Spleen (tissue), 7 donors: ENCODE data around the gene ATP4A.

Source experiments
- POLR2AphosphoS5 ChIP-seq, 3 donors: sonication (generic); formaldehyde crosslinking; IDR thresholded peaks; one replicate each; pipeline ENCODE4 v1.5.1; 2017; ENCODE audit warnings: antibody characterized with exemption in 3 of 3
- TF ChIP-seq, protein P1 (sequence below), 11 experiments: fragments of 200-600 bp in 7 of 11; fragments of 450-650 bp in 4 of 11; sonication (generic) in 4 of 11; IDR thresholded peaks in 8 of 11; conservative IDR thresholded peaks in 3 of 11; 1 replicate in 7 of 11; 2 replicates in 4 of 11; pipeline versions ENCODE4 v1.4.0 to v1.8.0; 2016 to 2021; ENCODE audit warnings: antibody characterized with exemption in 11 of 11, inconsistent platforms in 4 of 11, mild to moderate bottlenecking in 1 of 11
- donor health status: DM: no; HTN: no; CAD: no; lungs with moderate emphysema.
- donor health status: DM: no; HTN: no; CAD: no.
- donor health status: DM: no; HTN: no; CAD: no.

- TF ChIP-seq, protein P1, sequence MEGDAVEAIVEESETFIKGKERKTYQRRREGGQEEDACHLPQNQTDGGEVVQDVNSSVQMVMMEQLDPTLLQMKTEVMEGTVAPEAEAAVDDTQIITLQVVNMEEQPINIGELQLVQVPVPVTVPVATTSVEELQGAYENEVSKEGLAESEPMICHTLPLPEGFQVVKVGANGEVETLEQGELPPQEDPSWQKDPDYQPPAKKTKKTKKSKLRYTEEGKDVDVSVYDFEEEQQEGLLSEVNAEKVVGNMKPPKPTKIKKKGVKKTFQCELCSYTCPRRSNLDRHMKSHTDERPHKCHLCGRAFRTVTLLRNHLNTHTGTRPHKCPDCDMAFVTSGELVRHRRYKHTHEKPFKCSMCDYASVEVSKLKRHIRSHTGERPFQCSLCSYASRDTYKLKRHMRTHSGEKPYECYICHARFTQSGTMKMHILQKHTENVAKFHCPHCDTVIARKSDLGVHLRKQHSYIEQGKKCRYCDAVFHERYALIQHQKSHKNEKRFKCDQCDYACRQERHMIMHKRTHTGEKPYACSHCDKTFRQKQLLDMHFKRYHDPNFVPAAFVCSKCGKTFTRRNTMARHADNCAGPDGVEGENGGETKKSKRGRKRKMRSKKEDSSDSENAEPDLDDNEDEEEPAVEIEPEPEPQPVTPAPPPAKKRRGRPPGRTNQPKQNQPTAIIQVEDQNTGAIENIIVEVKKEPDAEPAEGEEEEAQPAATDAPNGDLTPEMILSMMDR (IDR thresholded peaks at IDR 0.05 in 8 of 11, conservative IDR thresholded peaks at IDR 0.05 in 3 of 11) = peak; percentile 59 to 89 (median 77)
- no peak for TF ChIP-seq POLR2AphosphoS5 (IDR thresholded peaks at IDR 0.05)
Observed at GRCh38 chr19:35549174-35549788, 14.2 kb downstream of the ATP4A start.
